HCT116 (cell line): ENCODE data around the gene SRRT.

Source experiments
- CTCF ChIP-seq, 3 experiments: fragments of 200-600 bp in 1 of 3; sonication (generic) in 1 of 3; IDR thresholded peaks in 2 of 3; conservative IDR thresholded peaks in 1 of 3; 2 replicates each; pipeline ENCODE4 v1.5.1; 2012 to 2017; ENCODE audit warnings: low read depth in 2 of 3, low read length in 2 of 3, antibody characterized with exemption in 1 of 3, borderline replicate concordance in 1 of 3, control low read depth in 1 of 3, mild to moderate bottlenecking in 1 of 3, mixed read lengths in 1 of 3, mixed run types in 1 of 3, moderate library complexity in 1 of 3; ENCODE audit not compliant: insufficient read depth in 1 of 3
- MAX ChIP-seq: IDR thresholded peaks from 2 replicates; pipeline ENCODE4 v1.6.1; 2012
- POLR2A ChIP-seq: IDR thresholded peaks from 2 replicates; pipeline ENCODE4 v1.7.0; 2011; ENCODE audit warnings: borderline replicate concordance; ENCODE audit not compliant: insufficient read depth, insufficient read length; ENCODE audit errors: extremely low read depth
- POLR2AphosphoS5 ChIP-seq: IDR thresholded peaks from 2 replicates; pipeline ENCODE4 v1.6.1; 2011; ENCODE audit warnings: mild to moderate bottlenecking, low read depth, low read length, moderate library complexity
- SIN3A ChIP-seq: IDR thresholded peaks from 2 replicates; pipeline ENCODE4 v1.6.1; 2012; ENCODE audit warnings: low read depth
- TCF7L2 ChIP-seq: IDR thresholded peaks from 2 replicates; pipeline ENCODE4 v1.7.0; 2011; ENCODE audit warnings: borderline replicate concordance, inconsistent platforms; ENCODE audit not compliant: insufficient read depth, insufficient read length; ENCODE audit errors: extremely low read depth

GRCh38 chr7:100886142-100886935 lies 11.4 kb downstream of the SRRT start:
- TF ChIP-seq CTCF (IDR thresholded peaks at IDR 0.05 in 2 of 3, conservative IDR thresholded peaks at IDR 0.05 in 1 of 3; ENCODE audit: borderline replicate concordance in 1 of 3, insufficient read depth in 1 of 3, low read depth in 2 of 3, low read length in 2 of 3) (no peak), POLR2AphosphoS5 (no peak; the same call in 1 of the 2 replicates), POLR2A (no peak), TCF7L2 (no peak), MAX (no peak), SIN3A (no peak)
